Measurements from ENCODE around the gene GNG7. TPM values are rescaled to one million over a fixed set of nuclear protein-coding genes. Genes with fewer than 3 reads are reported as not detected.

Gene GNG7
- total RNA-seq, 1 donor from 2014 or later, result 1.8 TPM

DNA sequence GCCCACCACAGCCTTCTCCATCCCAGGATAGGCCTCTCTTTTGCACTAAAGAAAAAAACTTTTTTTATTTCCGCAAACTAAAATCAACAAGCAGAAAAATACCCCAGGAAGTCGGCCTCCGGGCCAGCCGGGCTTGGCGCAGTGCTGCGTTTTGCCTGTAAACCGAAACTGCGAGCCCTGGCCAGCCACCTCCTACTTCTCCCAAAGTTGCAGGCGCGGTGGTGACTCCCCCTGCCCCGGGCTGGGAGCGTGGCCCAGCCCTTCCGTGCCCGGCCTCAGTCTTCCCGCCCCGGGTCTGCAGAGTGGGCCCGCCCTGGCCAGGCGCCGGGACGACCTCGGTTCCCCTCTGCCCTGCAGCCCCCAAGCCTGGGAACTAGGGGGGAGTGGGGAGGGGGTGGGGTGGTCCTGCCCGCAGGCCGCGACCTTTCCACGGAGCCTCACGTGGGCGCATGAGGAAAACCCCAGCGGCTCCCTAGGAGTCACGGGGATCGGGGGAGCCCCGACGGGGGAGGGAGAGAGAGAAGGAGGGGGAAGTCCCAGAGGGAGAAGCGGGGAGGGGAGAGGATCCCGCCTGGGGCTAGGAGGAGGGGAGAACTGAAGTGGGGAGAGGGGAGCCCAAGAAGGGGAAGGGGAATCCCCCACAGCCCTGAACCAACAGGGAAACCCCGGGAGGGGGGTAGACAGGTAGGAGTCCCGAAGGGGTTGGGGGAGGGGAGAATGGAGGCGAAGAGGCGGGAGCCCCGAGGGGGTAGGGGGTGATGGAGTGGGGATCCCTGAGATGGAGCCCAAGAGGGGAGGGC, 223.5 kb downstream of the GNG7 start:
- Histone ChIP-seq H3K4me2 (ENCODE audit: low read length) (peak overlapping the region; percentile 93), H3K9ac (ENCODE audit: low read length) (peak overlapping the region; percentile 98), H3K27ac (ENCODE audit: low read depth, low read length) (peak overlapping the region; percentile 95), H3K4me3 (ENCODE audit: insufficient read depth, low read depth, low read length) (peak overlapping the region; percentile 98), H3K79me2 (ENCODE audit: insufficient read depth, low read length) (peaks cover 40% of the 10 kb centered on the region), H3K36me3 (ENCODE audit: insufficient read depth, low read length) (peaks cover 3% of the 10 kb centered on the region), H3K4me1 (ENCODE audit: insufficient read depth, low read length) (peaks cover 10% of the 10 kb centered on the region), H3K27me3 (ENCODE audit: insufficient read depth, low read length) (no peaks in the 10 kb centered on the region), H4K20me1 (ENCODE audit: insufficient read depth, low read length) (peaks cover 34% of the 10 kb centered on the region), H3K9me3 (ENCODE audit: insufficient read depth, low read depth, low read length) (peaks cover 21% of the 10 kb centered on the region), H2AFZ (ENCODE audit: low read depth, low read length) (no peak overlapping the region)
- no peaks in the 10 kb centered on the region for H3K27me3 Mint-ChIP-seq (ENCODE audit: low read depth, unreplicated experiment)
- DNase-seq (ENCODE audit: low read depth) (peak; percentile 57), FAIRE-seq (no peak)
- peaks cover 20% of the 10 kb centered on the region for H3K36me3 Mint-ChIP-seq (ENCODE audit: low read depth, unreplicated experiment)
- TF ChIP-seq, protein P1, sequence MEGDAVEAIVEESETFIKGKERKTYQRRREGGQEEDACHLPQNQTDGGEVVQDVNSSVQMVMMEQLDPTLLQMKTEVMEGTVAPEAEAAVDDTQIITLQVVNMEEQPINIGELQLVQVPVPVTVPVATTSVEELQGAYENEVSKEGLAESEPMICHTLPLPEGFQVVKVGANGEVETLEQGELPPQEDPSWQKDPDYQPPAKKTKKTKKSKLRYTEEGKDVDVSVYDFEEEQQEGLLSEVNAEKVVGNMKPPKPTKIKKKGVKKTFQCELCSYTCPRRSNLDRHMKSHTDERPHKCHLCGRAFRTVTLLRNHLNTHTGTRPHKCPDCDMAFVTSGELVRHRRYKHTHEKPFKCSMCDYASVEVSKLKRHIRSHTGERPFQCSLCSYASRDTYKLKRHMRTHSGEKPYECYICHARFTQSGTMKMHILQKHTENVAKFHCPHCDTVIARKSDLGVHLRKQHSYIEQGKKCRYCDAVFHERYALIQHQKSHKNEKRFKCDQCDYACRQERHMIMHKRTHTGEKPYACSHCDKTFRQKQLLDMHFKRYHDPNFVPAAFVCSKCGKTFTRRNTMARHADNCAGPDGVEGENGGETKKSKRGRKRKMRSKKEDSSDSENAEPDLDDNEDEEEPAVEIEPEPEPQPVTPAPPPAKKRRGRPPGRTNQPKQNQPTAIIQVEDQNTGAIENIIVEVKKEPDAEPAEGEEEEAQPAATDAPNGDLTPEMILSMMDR (IDR thresholded peaks at IDR 0.05; ENCODE audit: insufficient read depth, low read depth, low read length), result no peak
- TF ChIP-seq EZH2 (IDR thresholded peaks at IDR 0.05; ENCODE audit: insufficient read depth, low read length), result no peak
- peak overlapping the region; percentile 98 for H3K4me3 Mint-ChIP-seq (ENCODE audit: unreplicated experiment)
- no peaks in the 10 kb centered on the region for H3K4me1 Mint-ChIP-seq (ENCODE audit: low read depth, unreplicated experiment)
- H3K27ac Mint-ChIP-seq (ENCODE audit: unreplicated experiment), result peak overlapping the region; percentile 97
- peaks cover 19% of the 10 kb centered on the region for H3K9me3 Mint-ChIP-seq (ENCODE audit: unreplicated experiment)

DNA sequence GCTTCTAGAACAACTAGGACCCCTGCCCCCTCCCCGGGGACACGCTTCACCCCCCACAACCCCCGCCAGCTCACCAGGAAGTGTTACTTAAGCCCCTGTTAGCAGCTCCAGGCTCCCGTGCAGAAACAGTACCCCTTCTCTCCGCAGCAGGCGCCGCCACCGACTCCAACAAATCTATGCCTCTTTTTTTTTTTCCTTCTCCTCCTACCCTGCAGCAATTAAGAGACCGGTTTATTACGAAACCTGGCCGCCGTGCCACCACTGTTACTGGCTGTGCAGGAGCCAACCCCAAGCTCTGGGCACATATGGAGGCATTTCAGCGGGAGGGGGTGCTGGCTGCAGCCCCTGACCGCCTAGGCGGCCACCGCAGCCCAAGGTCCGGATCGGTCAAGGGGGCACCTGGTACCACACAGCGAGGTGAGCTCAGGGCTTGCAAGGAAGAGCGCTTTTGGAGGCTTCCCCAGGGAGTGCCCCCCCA, 224.2 kb downstream of the GNG7 start:
- peaks cover 10% of the 10 kb centered on the region for H3K4me1 ChIP-seq (ENCODE audit: insufficient read depth, low read length)
- Mint-ChIP-seq H3K27me3 (ENCODE audit: low read depth, unreplicated experiment) (no peaks in the 10 kb centered on the region), H3K4me3 (ENCODE audit: unreplicated experiment) (peak overlapping the region; percentile 98), H3K4me1 (ENCODE audit: low read depth, unreplicated experiment) (no peaks in the 10 kb centered on the region), H3K27ac (ENCODE audit: unreplicated experiment) (peak overlapping the region; percentile 97), H3K36me3 (ENCODE audit: low read depth, unreplicated experiment) (peaks cover 18% of the 10 kb centered on the region), H3K9me3 (ENCODE audit: unreplicated experiment) (peaks cover 16% of the 10 kb centered on the region)
- H3K27ac ChIP-seq (ENCODE audit: low read depth, low read length), result peak overlapping the region; percentile 95
- DNase-seq (ENCODE audit: low read depth) (peak; percentile 57), FAIRE-seq (no peak)
- peaks cover 3% of the 10 kb centered on the region for H3K36me3 ChIP-seq (ENCODE audit: insufficient read depth, low read length)
- peak overlapping the region; percentile 98 for H3K9ac ChIP-seq (ENCODE audit: low read length)
- H3K79me2 ChIP-seq (ENCODE audit: insufficient read depth, low read length), result peaks cover 40% of the 10 kb centered on the region
- peak overlapping the region; percentile 98 for H3K4me3 ChIP-seq (ENCODE audit: insufficient read depth, low read depth, low read length)
- H2AFZ ChIP-seq (ENCODE audit: low read depth, low read length), result no peak overlapping the region
- peaks cover 34% of the 10 kb centered on the region for H4K20me1 ChIP-seq (ENCODE audit: insufficient read depth, low read length)
- peak overlapping the region; percentile 93 for H3K4me2 ChIP-seq (ENCODE audit: low read length)
- H3K9me3 ChIP-seq (ENCODE audit: insufficient read depth, low read depth, low read length), result peaks cover 14% of the 10 kb centered on the region
- no peaks in the 10 kb centered on the region for H3K27me3 ChIP-seq (ENCODE audit: insufficient read depth, low read length)
- TF ChIP-seq EZH2 (IDR thresholded peaks at IDR 0.05; ENCODE audit: insufficient read depth, low read length), result no peak
- TF ChIP-seq, protein P1 (IDR thresholded peaks at IDR 0.05; ENCODE audit: insufficient read depth, low read depth, low read length), result no peak

Data from astrocyte (in vitro differentiated cells and primary cell).